Measurements from ENCODE around the gene KCNA10.

GRCh38 chr1:110503471-110503870 is 15.5 kb downstream of the KCNA10 start:
- no peak for TF ChIP-seq CTCF (IDR thresholded peaks at IDR 0.05)
- TF ChIP-seq POLR2A (IDR thresholded peaks at IDR 0.05) = no peak
